WTC11 (cell line): ENCODE data around the gene HOXA5. TPM values are rescaled to one million over a fixed set of nuclear protein-coding genes. Genes with fewer than 3 reads are reported as not detected.

Experiments
- ATAC-seq: fragments of 200-7000 bp; cut with Tn5 transposase; 2 replicates; pipeline ENCODE4 v1.10.0; 2021; ENCODE audit warnings: mild to moderate bottlenecking, moderate library complexity
- CTCF ChIA-PET: fragments of 300-600 bp; sonication (Branson Sonifier 250); formaldehyde crosslinking; loops from one replicate; lab custom pipeline; 2021; ENCODE audit warnings: antibody characterized with exemption; lab: Charles Lee
- POLR2A ChIA-PET: fragments of 350-600 bp; sonication (Branson Sonifier 250); formaldehyde crosslinking; loops from one replicate; lab custom pipeline; 2021; ENCODE audit warnings: antibody characterized with exemption; lab: Charles Lee
- DNase-seq: peaks from one replicate; pipeline ENCODE4 v3.0.0; 2021; ENCODE audit warnings: low spot score
- H3K27ac Mint-ChIP-seq: 2 replicates; pipeline ENCODE4 v1.8.0; 2021; ENCODE audit warnings: mixed read lengths
- H3K27me3 Mint-ChIP-seq: 2 replicates; pipeline ENCODE4 v1.8.0; 2021; ENCODE audit warnings: low read depth, mild to moderate bottlenecking, moderate library complexity, mixed read lengths
- H3K36me3 Mint-ChIP-seq: 2 replicates; pipeline ENCODE4 v1.8.0; 2021; ENCODE audit warnings: mixed read lengths
- H3K4me1 Mint-ChIP-seq: 2 replicates; pipeline ENCODE4 v1.8.0; 2022; ENCODE audit warnings: mixed read lengths
- H3K4me3 Mint-ChIP-seq: 2 replicates; pipeline ENCODE4 v1.8.0; 2021; ENCODE audit warnings: mild to moderate bottlenecking, moderate library complexity, mixed read lengths
- H3K9me3 Mint-ChIP-seq: 2 replicates; pipeline ENCODE4 v1.8.0; 2021; ENCODE audit warnings: mixed read lengths
- ATF2 ChIP-seq: sonication (generic); formaldehyde crosslinking; IDR thresholded peaks from 2 replicates; pipeline ENCODE4 v1.8.1; 2022; ENCODE audit warnings: low read depth, missing genetic modification reagents, borderline replicate concordance
- CTCF ChIP-seq: fragments of 200-600 bp; IDR thresholded peaks from 2 replicates; pipeline ENCODE4 v1.8.0; 2022; ENCODE audit warnings: antibody characterized with exemption
- E2F4 ChIP-seq: sonication (generic); formaldehyde crosslinking; IDR thresholded peaks from 2 replicates; pipeline ENCODE4 v1.8.1; 2022; ENCODE audit warnings: low read depth, mild to moderate bottlenecking, moderate library complexity, missing genetic modification reagents, borderline replicate concordance
- HMGXB4 ChIP-seq: sonication (generic); formaldehyde crosslinking; IDR thresholded peaks from 2 replicates; pipeline ENCODE4 v1.8.1; 2023; ENCODE audit warnings: mild to moderate bottlenecking, moderate library complexity, missing genetic modification reagents
- KAT7 ChIP-seq: sonication (generic); formaldehyde crosslinking; IDR thresholded peaks from 2 replicates; pipeline ENCODE4 v1.8.1; 2023; ENCODE audit warnings: missing genetic modification reagents, mild to moderate bottlenecking, borderline replicate concordance
- MLX ChIP-seq: sonication (generic); formaldehyde crosslinking; IDR thresholded peaks from 2 replicates; pipeline ENCODE4 v1.8.1; 2023; ENCODE audit warnings: mild to moderate bottlenecking, missing genetic modification reagents, moderate library complexity
- MXD4 ChIP-seq: fragments of 250-450 bp; sonication (Bioruptor Pico); IDR thresholded peaks from 2 replicates; pipeline ENCODE4 v1.8.0; 2021; ENCODE audit warnings: mild to moderate bottlenecking, moderate library complexity, borderline replicate concordance
- NR3C1 ChIP-seq: sonication (generic); formaldehyde crosslinking; conservative IDR thresholded peaks from 2 replicates; pipeline ENCODE4 v1.8.1; 2023; ENCODE audit warnings: low read depth, mild to moderate bottlenecking, missing genetic modification reagents
- PREB ChIP-seq: sonication (generic); formaldehyde crosslinking; IDR thresholded peaks from 2 replicates; pipeline ENCODE4 v1.8.1; 2022; ENCODE audit warnings: mild to moderate bottlenecking, missing genetic modification reagents, moderate library complexity, borderline replicate concordance
- PRRX2 ChIP-seq: fragments of 250-450 bp; sonication (Bioruptor Pico); IDR thresholded peaks from 2 replicates; pipeline ENCODE4 v1.8.0; 2021; ENCODE audit warnings: mild to moderate bottlenecking
- SMAD4 ChIP-seq: sonication (generic); formaldehyde crosslinking; IDR thresholded peaks from 2 replicates; pipeline ENCODE4 v1.8.0; 2022; ENCODE audit warnings: mild to moderate bottlenecking, missing genetic modification reagents
- TP53 ChIP-seq: sonication (generic); formaldehyde crosslinking; IDR thresholded peaks from 2 replicates; pipeline ENCODE4 v1.8.1; 2023; ENCODE audit warnings: mild to moderate bottlenecking, missing genetic modification reagents
- ZNF121 ChIP-seq: sonication (generic); formaldehyde crosslinking; IDR thresholded peaks from 2 replicates; pipeline ENCODE4 v1.8.0; 2023; ENCODE audit warnings: missing genetic modification reagents
- ZNF138 ChIP-seq: sonication (generic); formaldehyde crosslinking; conservative IDR thresholded peaks from 2 replicates; pipeline ENCODE4 v1.8.1; 2022; ENCODE audit warnings: mild to moderate bottlenecking, moderate library complexity, missing genetic modification reagents
- ZNF232 ChIP-seq: sonication (generic); formaldehyde crosslinking; IDR thresholded peaks from 2 replicates; pipeline ENCODE4 v1.8.0; 2022; ENCODE audit warnings: mild to moderate bottlenecking, missing genetic modification reagents
- ZNF263 ChIP-seq: sonication (generic); formaldehyde crosslinking; IDR thresholded peaks from 2 replicates; pipeline ENCODE4 v1.8.1; 2022; ENCODE audit warnings: low read depth, mild to moderate bottlenecking, moderate library complexity, missing genetic modification reagents
- ZNF317 ChIP-seq: sonication (generic); formaldehyde crosslinking; IDR thresholded peaks from 2 replicates; pipeline ENCODE4 v1.8.1; 2023; ENCODE audit warnings: low read depth, mild to moderate bottlenecking, moderate library complexity, missing genetic modification reagents, borderline replicate concordance
- total RNA-seq: library from RNA; stranded (reverse); gene quantifications from 3 replicates; pipeline ENCODE4 v1.2.3, GENCODE V29; 2021

HOXA5 gene
- total RNA-seq, 1 experiment from 2014 or later, result not detected

- ATAC-seq, result no peak
- CTCF ChIA-PET, result interaction anchor here (2.3 to 3.5 kb wide), 2 partner anchors 13 to 32 kb away, joined by 8 to 46 read pairs; no protein-coding TSS in a partner anchor
- H3K36me3 Mint-ChIP-seq, result no peaks in the 10 kb centered on the region
- H3K27ac Mint-ChIP-seq, result no peak overlapping the region
- peaks cover 100% of the 10 kb centered on the region for H3K27me3 Mint-ChIP-seq
- DNase-seq, result no peak
- TF ChIP-seq ZNF138 (CRISPR knock-in tag) (no peak), ATF2 (CRISPR knock-in tag) (no peak), NR3C1 (CRISPR knock-in tag) (no peak), PRRX2 (CRISPR knock-in tag) (no peak), MXD4 (CRISPR knock-in tag) (no peak), PREB (CRISPR knock-in tag) (no peak), SMAD4 (CRISPR knock-in tag) (no peak), ZNF232 (CRISPR knock-in tag) (no peak), CTCF (no peak), ZNF317 (CRISPR knock-in tag) (no peak), ZNF263 (CRISPR knock-in tag) (no peak), KAT7 (CRISPR knock-in tag) (no peak), MLX (CRISPR knock-in tag) (no peak), HMGXB4 (CRISPR knock-in tag) (no peak), TP53 (CRISPR knock-in tag) (no peak), E2F4 (CRISPR knock-in tag) (no peak), ZNF121 (CRISPR knock-in tag) (no peak)
- peak overlapping the region; percentile 65 for H3K4me3 Mint-ChIP-seq
- H3K4me1 Mint-ChIP-seq, result peaks cover 26% of the 10 kb centered on the region
- POLR2A ChIA-PET, result no interaction called here
- H3K9me3 Mint-ChIP-seq, result no peaks in the 10 kb centered on the region
Measured at GRCh38 chr7:27148031-27148755, 4.7 kb upstream of the HOXA5 start.
